ENCODE measurements around the gene CMTR1.
A peak's percentile ranks its signal among the peaks of the same experiment; 100 is the strongest.

Gene CMTR1

DNA sequence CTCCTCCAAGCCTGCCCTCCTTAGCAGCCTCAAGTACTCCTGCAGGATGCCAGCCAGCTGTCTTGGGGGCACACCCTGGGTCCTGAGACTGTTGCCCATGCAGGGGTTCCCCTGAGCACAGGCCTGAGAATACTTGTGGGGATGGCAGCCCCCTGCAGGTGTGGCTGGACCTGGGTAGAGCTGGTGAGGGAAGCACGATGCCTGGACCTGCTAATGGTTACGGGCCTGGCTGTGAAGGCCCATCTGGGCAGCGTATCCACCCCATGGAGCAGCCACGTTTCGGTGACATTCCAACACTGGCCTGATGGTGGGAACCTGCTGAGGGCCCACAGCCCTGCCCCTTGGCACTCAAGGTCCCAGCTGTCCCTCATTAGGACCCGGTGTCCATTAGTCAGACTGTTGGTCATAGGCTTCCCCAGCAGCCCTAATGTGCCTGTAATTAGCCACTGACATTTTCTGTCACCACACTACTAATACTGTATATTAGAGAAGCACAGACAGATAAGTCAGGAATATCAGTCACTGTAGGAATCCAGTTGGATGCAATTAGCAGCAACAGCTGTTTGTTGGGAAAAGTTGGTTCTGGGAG is 46.3 kb downstream of the CMTR1 start:
- DNase-seq, result no peak

DNA sequence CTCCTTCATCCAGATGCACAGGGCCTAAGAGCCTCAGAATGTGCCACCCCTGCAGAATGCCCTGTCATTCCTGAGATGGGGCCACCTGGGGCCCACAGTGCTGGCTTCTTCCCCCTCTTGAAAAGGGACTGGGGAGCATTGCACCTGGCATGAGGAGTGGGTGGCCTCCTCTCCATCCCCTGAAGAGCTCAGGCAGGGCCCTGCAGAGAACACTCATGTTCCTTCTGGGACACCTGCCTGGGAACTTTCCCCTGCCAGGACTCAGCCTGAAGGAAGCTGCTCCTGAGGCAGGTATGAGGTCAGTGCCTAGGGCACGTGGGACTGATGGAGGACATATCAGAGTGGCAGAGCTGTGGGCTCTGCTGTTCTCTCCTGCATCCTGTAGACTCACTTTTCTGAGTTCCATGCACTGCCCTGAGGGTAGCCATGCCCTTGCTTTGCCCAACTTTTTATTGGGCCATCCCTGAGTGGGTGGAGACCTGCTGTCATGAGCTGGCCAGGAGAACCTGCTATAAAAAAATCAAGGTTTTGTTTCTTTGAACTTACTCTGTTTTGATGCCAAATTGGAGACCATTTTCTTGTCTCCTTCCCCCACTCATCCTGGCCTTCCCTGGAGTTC is 47.2 kb downstream of the CMTR1 start:
- DNase-seq, result no peak

DNA sequence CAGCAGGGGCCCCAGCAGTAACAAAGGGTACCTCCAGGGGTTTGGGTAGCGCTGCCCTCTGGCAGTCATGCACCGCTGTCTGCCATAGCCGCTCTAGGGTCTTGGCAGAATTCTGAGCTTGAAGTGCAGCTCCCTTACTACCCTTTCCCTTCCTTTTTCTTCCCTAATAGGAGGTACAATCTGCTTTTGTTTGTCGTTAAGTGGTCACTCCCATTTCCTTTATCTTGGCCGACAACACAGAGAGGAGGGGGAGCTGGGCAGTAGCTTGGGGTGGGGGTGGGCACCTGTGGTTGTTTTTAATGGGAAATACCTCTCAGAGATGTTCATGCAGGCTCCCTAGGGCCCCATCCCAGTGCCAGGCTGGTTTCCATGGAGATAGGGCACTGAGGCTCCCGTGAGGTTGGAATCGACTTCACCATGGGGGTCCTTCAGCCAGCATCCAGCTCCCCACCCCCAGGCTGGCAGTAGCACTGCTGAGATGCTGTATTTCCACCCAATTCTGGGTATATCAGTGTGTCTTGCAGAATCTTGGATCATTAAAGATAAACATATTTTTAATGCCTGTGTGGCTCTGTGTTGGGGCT is 48.0 kb downstream of the CMTR1 start:
- no peak for DNase-seq

DNA sequence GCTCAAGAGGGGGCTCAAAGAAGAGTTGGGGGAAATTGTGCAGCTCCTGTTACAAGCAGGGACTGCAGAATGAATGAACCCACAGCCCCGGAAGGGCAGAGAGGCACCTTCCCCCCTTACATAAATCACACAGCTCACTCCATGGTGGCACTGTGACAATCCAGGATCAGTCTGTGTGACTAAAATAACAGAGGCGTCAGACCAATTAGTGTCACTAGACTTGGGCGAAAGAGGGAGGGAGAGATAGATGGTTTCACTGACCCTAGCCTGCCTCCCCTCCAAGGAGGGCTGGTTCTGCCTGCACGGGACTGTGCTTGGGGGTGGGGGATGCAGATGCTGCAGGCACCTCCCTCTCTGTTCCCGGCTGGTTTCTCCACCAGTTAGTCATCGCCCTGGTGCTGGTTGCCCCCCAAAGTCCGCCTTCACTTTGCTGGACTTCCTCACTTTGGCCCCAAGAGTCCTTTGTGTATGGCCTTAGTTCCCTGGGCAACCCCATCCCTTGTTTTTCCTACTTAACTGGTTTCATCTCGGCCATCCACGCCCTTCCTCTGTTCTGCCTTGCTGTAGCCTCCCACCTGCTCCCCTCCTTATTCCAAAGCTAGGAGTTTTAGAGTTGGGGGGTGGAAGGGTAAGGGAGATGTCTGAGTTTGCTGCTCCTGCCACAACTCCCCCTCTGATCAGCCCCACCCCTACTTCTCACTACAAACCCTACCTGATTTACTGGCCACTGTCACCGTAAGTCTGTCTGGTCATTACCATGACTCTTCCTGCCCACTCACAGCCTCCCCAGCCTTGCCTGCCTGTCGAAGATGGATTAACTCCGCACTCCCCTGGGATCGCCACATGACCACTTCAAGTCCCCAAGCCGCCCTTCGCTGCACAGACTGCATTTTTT is 48.9 kb downstream of the CMTR1 start:
- DNase-seq, result no peak

DNA sequence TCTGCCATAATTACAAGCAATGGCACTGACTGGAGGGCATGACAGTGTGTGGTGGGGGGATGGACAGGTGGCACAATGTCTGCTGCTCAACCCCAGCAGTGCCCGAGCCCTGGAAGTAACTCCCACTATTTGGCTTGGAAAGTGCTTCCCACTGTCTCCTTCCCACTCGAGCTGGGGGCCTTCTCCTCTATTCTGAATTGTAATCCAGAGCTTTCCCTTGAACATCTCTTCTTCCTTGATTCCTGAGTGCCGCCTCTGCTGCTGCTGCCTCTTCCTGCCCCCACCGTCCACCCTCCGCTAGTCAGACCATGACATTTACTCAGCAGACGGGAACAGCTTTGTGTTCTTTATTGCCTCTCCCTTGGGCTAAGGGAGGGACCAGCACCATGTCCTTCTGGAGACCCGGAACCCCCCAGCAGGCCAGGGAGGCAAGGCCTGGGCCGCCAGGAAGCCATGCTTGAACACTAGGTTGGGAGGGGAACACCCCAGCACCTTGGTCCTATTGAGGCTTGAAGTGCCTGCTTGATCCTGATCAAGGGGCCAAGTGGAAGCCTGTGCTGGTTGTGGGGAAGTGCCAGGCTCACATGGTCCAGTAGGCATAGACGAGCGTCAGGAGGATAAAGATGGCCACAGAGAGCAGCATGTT is 49.7 kb downstream of the CMTR1 start:
- DNase-seq, result no peak

DNA sequence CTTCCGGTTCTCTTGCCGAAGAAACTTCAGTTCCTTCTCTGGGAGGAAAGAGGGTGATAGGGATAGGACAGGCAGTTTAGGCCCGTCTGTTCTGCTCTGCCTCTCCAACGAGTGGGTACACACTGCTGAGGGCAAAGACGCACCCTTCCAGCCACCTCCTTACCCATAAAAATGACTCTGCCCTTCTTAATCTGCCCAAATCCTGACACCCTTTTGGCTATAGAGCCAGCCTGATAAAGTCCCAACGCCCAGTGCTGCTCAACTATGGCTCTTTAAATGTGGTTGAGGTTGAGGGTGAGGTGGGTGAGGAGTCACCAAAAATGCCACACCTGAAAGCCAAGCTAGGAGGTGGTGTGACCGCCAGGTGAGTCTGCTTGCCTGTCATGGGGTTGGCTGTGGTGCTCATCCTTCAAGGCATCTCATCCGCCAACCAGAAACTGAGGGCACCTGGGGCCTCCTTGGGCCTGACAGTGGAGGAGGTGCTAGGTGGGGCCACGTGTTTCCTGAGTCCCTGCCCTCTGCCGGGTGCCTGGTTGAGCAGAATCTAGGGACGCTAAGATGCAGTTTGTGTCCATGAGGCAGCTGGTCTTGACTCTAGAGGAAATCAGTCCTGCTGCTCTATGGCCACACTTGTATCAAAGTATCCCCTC is 50.4 kb downstream of the CMTR1 start:
- no peak for DNase-seq

DNA sequence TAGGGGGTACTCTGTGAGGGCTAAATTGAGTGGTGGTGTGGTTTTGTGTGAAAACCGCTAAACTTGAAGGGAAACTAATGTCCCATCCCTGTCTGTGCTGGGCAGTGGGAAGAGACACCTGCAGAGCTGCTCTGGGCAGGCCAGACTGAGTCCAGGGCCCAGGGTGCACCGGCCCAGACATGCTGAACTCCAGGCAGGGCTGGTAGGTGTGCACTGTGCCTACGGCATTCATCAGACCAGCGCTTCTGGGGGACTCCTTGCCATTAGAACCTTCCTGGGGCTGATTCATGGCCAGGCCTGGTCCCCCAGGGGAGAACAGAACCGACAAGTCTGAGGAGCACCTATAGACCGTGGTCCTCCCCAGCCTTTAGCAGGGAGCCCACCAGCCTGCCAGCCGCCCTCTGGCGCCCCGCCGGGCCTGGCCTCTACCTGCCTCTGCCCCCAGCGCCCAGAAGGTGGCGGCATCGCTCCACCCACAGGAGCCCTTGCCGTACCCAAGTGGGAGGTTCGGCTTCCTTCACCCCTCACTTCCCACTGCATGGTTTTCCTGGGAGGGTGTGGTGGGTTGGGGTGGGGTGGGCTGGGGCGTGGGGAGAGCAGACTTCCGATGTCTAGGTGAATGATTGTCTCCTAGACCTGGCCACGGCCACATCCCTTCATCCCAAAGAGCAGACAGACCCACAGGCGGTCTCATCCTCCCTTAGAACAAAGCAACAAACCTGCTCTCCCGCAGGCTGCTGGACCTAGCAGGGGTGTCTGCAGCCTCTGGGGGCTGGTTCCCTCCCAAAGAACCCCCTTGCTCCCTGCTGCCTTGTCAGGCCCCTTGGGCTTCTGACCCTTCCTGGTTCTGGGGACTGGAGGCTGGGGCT is 51.1 kb downstream of the CMTR1 start:
- peak; percentile 47 to 50 for DNase-seq

DNA sequence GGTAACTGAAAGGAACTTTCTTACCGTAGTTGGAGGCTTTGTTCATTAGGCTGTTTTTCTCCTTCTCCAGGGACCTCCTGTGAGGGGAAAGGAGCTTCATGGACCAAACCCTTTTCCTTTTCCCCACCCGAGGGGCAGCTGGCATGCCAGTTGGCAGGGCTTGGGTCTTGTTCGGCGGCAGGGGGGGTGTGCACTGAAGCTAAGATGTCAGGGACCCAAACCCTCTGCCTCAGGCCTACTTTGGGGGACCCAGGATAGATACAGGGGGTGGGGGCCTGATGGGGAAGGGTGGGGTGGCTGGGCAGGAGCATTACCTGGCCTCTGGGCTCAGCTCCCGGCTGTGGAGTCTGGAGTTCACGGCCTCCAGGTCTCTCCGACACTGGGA is 51.8 kb downstream of the CMTR1 start:
- no peak for DNase-seq

DNA sequence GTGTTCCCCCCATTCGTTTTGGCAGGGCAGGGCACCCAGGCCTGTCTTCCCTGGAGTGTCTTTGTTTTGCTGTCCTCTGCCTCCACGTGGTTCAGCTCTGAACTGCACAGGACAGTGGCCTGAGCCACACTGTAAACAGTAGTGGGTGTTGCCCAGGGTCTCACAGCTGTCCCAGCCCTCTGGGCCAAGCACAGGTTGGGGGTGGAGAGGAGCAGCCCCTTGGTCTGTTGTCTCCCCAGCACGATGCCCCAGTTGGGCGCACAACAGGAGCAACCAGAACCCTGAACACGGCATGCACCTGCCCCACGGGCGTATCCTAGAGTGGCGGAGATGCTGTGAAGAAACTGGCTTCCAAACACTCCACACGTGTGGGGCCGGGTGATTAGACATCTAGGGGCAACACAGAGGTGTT is 52.3 kb downstream of the CMTR1 start:
- no peak for DNase-seq

DNA sequence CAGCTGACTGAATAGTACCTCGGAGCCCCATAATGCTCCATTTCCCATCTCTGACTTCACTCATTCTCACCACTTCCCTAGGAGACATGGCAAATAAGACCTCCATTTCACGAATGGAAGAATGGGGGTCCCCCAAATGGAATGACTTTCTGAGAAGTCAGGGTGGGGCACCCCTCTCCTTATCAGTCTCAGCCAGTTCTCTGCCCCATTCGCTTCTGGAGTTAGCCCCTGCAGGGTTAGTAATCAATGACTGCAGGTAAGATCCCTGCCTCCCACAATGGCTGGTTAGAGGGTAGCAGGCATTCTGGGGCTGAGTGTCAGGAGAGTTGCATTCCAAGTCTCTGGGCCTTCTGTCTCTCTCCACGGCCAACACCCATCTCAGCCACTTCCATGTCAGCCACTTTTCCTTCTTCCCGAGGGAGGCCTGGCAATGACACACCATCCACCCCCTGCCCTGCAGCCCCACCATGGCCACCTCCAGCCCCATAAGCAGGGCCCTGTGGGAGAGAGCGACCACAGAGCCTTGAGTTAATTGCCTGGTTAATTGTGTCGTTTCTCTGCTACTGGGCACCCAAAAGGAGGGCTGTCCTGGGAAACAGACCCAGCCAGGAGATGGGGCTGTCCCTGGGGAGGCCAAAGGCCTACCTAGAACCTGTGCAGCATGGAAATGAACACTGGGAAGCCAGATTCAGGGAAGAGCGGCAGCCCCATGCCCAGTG is 53.3 kb downstream of the CMTR1 start:
- no peak for DNase-seq

DNA sequence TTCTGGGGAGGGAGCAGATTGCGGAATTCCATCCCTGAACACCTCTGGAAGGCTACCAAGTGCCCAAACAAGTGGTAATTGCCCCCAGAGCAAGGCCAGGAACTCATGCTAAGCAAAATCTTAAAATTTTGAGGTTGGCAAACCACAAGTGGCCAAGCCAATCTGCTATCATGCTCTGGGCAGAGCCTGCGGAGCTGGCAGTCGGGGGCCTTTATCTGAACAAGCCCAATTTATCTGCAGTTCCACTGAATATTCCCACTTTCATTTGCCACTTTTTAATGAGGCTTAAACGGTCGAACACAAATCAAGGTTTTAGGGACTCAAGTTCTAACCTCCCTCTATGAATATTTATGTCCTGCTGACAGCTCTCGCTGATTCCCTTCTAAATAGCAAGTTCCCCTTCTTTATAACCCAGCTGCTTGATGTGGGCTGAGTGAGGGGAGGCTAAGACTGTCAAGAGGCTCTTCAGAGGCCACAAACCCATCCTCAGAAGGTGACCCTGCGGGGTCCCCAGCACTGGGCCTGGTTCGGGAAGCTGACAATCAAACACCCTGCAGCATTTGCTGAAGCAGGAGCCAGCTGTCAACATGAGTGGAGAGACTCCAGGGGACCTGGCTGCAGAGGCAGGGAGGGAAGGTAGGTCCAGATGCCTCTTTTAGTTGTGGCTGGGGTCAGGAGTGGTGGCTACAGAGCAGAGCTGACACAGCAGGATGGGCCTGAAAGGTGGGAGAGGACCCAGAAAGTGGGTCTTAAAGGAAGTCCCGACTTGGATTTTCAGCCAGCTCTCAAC is 54.8 kb downstream of the CMTR1 start:
- DNase-seq, result no peak

DNA sequence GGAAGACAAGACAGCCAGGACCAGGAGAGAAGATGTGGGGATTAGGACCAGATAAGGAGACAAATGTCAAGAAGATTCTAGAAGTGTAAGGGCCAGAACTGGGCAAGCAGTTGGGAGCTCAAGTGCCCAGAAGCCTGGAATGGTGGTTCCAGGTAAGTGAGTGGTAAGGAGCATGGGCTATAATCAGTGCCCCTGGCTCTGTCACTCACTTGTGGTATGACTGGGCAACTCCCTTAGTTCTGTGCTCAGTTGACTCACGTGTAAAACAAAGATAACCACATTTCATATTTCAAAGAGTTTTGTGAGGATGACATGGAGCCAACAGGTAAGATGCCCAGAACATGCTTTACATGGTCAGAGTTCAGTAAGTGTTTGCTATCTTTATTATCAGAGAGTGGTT is 55.5 kb downstream of the CMTR1 start:
- DNase-seq, result no peak

DNA sequence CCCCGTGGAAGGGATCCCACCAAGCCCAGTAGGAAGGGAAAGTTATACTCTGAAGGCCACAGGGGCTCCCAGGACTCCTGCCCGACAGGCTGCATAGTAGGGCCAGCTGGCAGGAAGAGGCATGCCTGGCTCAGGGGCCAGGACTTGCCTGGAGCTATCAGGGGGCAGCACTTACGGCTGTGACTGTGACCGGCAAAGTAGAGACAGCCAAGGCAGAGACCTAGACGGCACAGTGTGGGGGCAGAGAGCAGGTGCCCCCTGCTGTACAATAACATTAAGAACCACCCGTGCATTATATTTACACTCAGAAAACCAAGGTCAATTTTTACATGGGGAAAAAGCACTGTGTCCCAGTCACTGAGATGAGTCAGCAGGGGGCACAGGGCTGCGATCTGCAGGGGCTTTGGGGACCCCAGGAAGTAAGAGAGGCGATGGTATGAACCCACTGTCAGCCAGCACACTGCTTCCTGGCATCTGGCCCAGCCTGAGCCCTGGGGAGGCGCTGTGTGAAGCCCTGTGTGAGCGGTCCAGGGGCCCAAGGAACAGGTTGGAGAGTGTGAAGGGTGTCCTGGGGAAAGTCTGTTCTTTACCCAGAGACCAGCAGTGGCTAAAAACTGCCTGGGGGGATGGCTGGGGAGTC is 56.8 kb downstream of the CMTR1 start:
- no peak for DNase-seq

DNA sequence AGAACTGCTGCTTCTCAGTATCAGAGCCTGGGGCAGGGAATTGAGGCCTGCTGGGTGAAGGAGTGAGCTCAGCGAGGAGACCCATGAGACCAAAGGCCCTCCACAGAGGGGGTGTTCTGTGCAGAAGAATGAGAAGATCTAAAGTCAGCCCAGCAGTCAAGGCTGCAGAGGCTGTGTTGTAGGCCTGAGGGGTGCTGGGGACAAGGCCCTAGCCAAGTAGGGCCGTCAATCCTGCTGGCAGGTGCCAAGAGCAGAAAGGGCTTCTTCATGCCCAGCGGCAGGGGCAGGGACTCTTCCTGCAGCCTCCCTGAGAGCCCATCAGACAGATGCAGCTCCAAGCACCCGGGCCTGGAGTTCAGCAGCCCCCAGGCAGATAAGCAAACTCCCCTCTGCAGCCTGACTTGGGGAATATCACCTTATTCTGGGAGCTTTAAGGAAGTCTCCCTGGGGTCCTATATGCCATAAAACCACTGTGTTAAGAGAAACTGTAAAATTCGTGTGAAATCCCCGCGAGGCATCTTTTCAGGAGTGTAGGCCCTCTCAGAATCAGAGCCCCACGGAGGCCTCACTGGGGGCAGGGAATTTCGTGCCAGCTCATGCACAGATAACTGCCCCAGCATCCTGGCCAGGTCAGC is 57.6 kb downstream of the CMTR1 start:
- no peak for DNase-seq

DNA sequence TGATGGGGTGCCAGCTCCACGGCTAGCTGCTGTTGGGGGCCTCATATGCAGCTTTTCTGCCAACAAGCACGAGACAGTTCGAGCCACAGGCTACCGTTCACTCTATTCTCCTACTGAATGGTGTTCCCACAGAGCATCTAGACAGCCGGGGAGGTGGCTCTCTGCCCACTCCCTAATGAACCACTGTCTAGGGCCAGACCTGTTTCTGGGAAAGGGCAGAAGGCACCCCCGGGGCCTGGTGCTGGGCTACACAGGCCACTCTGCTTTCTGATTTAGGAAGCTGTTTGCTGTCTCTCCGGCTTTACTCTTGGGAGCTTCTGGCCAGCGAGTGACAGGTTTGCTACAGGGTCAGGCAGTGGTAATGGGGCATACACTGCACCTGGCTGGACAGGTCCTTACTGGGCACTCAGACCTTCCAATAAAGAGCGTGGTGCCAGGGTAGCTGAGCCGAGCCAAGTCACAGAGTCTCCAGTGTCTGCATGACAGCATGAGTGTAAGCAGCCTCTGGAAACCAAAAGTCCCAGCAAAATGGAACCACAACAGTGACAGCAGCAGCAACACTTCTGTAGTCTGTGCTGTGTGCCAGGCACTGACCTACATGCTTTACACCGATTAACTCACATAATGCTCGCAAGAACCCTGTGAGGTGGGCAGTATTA is 58.3 kb downstream of the CMTR1 start:
- no peak for DNase-seq

DNA sequence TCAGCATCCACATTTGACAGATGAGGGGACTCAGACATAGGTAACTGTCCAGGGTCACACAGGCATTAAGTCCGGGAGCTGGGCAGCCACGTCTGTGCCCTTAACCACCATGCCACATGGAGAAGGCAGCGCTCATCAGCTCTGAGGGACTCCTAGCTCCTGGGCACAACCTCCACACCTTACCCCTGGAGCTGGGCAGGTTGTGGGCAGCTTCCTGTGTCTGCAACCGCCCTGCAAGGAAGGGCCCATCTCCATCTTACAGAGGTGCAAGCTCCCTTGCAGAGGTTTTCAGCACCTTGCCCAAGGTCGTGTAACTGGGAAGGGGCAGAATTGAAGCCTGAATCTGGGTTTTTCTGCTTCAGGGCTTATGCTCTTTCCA is 58.8 kb downstream of the CMTR1 start:
- no peak for DNase-seq

DNA sequence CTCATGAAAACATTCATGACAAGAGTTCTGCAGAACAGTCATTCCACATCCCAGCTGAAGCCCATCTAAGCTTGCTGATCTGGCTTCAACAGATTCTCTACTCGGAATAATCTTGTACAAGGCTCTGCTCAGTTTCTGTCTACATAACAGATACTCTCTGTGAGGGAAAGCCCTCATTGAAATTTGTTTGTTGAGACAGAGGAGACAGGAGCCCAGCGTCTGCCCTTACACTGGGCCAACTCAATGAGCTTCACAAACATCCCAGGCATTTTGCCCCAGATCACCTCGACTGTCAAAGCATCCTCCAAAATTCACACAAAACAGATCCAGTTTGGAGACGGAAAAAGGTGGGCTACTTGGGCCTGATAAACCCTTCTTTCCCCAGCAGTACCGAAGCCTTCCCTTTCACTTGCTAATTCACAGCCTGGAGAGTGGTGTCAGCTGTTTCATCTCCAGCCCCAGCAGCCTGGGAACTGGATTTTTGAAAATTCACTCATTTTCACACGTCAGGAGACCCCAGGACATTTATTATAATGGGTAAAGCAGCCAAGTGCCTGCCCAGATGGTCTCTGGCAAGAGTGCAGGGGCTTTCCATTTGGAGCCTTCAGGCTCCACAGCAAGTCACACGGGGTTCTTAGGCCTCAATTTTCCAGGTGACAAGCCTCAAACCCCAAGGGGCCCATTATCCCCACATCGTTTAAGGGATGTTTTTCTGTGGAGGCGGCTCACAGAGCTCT is 59.4 kb downstream of the CMTR1 start:
- no peak for DNase-seq
